GM12872 (cell line): ENCODE results near the gene RHOV.

ENCODE experiments used
- CTCF ChIP-seq: IDR thresholded peaks from 3 replicates; pipeline ENCODE4 v1.5.1; 2011; ENCODE audit warnings: low read depth, mild to moderate bottlenecking, low read length, moderate library complexity; ENCODE audit not compliant: insufficient read depth

Gene RHOV

GRCh38 chr15:40845511-40846284 lies 28.3 kb downstream of the RHOV start:
- TF ChIP-seq CTCF: no peak

GRCh38 chr15:40845036-40845435 lies 29.0 kb downstream of the RHOV start:
- TF ChIP-seq CTCF: no peak

GRCh38 chr15:40844696-40845030 lies 29.4 kb downstream of the RHOV start:
- no peak for TF ChIP-seq CTCF

- no peak for TF ChIP-seq CTCF
These were observed 29.9 kb downstream of the RHOV start, which contains the start of gene SPINT1 for GRCh38 chr15:40843885-40844695. Gene SPINT1 (plus strand): TSS chr15:40844048. CDS start chr15:40844555, 507 bp downstream.

- TF ChIP-seq CTCF: no peak
These were observed 30.7 kb downstream of the RHOV start for GRCh38 chr15:40843261-40843884.

GRCh38 chr15:40841741-40842140 lies 32.3 kb downstream of the RHOV start:
- TF ChIP-seq CTCF: no peak

GRCh38 chr15:40838756-40839155 lies 35.3 kb downstream of the RHOV start:
- no peak for TF ChIP-seq CTCF
